Adrenal gland (tissue), 5 donors: ENCODE data around the gene PTGES2.

ENCODE experiments used
- POLR2A ChIP-seq, 2 donors: fragments of 450-650 bp; IDR thresholded peaks; one replicate each; pipeline ENCODE4 v1.6.1; 2017; ENCODE audit warnings: antibody characterized with exemption in 2 of 2, mild to moderate bottlenecking in 2 of 2, moderate library complexity in 1 of 2
- TF ChIP-seq, protein P1 (sequence below), 6 experiments: fragments of 450-650 bp in 4 of 6; fragments of 200-600 bp in 2 of 6; sonication (generic) in 1 of 6; IDR thresholded peaks; 1 replicate in 5 of 6; 2 replicates in 1 of 6; pipeline versions ENCODE4 v1.5.1 to v1.8.0; 2016 to 2021; ENCODE audit warnings: antibody characterized with exemption in 6 of 6, mild to moderate bottlenecking in 2 of 6, moderate library complexity in 1 of 6
- donor health status: DM: no; HTN: no; CAD: no.

DNA sequence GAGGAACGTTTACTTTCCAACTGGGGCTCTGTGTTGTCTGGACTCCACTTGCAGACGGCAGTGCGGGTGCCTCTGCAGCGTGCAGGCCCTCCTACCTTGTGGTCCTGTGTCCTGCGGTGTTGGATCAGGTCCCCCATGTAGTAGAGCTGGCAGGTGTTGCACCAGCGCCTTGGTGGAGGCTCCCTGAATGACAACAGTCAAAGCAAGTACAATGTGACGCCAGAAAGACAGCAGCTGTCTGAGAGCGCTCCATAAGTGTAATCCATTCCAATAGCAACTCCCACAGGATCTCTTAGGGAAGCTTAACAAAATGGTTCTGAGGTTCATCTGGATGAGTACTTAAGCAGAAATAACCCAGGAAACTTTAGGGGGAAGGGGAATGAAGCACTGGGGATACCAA is 42.4 kb upstream of the PTGES2 start:
- TF ChIP-seq, protein P1, sequence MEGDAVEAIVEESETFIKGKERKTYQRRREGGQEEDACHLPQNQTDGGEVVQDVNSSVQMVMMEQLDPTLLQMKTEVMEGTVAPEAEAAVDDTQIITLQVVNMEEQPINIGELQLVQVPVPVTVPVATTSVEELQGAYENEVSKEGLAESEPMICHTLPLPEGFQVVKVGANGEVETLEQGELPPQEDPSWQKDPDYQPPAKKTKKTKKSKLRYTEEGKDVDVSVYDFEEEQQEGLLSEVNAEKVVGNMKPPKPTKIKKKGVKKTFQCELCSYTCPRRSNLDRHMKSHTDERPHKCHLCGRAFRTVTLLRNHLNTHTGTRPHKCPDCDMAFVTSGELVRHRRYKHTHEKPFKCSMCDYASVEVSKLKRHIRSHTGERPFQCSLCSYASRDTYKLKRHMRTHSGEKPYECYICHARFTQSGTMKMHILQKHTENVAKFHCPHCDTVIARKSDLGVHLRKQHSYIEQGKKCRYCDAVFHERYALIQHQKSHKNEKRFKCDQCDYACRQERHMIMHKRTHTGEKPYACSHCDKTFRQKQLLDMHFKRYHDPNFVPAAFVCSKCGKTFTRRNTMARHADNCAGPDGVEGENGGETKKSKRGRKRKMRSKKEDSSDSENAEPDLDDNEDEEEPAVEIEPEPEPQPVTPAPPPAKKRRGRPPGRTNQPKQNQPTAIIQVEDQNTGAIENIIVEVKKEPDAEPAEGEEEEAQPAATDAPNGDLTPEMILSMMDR (IDR thresholded peaks at IDR 0.05) = no peak
- no peak for TF ChIP-seq POLR2A (IDR thresholded peaks at IDR 0.05)
